HG03460 (cell line): ENCODE data around the gene NAA40.
A peak's percentile ranks its signal among the peaks of the same experiment; 100 is the strongest.

Experiments used
- ATAC-seq: cut with Tn5 transposase; IDR thresholded peaks from one replicate; pipeline ENCODE4 v1.9.1; 2021; ENCODE audit not compliant: unreplicated experiment

Gene NAA40

DNA sequence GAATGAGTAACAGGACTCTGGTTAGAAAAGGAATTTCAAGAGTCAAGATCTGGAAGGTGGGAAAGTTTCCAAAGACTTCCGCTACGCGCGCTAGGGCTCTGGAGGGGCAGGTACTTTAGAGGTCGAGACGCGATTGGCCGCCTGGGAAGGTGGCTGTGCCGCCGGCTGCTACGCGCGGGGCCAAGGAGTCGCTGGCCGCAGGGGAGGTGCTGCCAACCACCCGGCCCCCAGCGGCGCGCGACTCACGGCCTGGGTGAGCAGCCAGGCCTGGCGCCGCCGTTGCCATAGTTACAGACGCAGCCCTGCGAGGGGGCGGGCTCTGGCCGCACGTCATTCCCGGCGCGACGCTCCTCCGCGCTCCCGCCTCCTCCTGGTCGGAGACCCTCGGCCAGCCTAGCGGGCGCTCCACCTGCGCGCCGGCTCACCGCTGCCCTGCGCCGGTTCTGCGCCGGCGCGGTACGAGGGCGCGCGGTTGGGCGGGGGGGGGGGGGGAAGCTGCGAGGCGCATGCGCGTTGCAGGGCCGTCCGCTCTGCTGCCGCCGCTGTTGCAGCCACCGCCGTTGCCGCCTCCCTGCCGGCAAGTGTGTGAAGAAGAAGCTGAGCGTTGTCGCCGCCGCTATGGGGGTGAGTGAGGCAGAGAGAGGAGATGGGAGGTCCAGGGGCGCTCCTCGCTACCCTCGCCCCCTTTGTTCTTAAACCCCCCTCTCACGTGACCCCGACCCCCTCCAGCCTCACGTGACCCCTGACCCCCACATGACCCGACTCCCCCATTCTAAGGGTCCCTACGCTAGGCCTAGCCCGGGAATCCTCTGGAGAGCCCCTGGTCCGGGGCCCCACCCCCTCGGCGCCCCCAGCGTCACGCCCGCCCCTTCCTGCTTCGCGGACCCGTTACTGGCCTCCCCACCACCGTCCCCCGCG lies at the start of gene NAA40:
NAA40 (plus strand) TSS at position 524 of the 918 bp plus-strand sequence; CDS start at position 619, 95 bp downstream.
- peak; percentile 89 for ATAC-seq

DNA sequence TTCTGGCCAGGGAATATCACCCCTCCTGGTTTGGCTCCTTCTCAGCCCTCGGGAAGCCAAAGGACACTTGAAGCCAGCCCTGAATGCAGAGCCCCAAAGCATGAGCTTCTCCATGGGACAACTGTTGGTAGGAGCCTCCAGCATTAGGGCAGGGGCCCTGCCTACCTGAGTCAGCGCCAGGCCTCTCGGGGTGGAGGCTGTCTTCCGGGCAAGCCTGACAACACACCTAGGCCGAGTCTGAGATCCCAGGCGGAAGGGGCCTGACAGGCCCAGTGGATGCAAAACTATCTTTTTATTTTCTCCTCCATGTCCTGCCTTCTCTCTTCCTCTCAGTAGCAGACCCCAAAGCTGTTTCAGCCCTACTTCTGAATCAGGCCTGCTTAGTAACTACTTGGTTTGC lies 49.5 kb upstream of the NAA40 start:
- no peak for ATAC-seq

DNA sequence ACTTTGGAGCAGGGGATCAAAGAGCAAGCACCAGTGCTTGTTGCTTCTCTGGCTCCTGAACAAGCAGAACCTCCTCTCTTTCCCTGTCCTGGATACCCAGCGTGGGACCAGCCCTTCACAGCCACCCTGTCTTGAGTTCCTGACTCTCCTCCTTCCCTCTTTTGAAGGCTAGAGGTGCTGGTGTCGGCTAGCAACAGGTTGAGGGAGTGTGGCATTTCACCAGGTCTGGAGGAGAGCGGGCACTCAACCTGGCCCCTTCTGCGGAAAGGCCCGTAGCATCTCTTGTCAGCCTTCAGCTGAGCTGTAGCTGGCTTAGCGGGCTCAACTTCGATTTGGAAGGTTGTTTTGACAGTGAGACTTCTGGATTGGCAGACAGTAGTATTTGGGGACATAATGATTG lies 48.4 kb upstream of the NAA40 start:
- ATAC-seq, result no peak

DNA sequence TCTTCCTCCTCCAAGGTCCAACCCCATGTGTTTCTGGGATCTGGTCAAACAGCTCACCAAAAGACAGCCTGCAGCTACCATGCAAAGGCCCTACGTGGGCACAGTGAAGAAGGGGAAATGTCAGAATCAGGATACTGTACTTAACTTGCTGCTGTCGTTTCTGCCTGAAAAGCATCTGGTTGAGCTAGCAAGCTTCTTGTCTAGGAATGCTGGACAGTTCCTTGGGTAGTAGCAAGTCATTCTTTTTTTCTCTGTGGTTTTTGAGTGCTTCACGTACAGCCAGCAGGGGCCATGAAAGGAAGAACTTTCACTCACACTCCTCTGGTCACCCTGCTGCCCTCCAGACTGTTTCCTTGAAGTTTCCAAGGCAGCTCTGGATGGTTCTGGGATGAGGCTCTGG lies 46.6 kb upstream of the NAA40 start:
- no peak for ATAC-seq

GRCh38 chr11:63893355-63893754 lies 45.4 kb upstream of the NAA40 start:
- no peak for ATAC-seq

DNA sequence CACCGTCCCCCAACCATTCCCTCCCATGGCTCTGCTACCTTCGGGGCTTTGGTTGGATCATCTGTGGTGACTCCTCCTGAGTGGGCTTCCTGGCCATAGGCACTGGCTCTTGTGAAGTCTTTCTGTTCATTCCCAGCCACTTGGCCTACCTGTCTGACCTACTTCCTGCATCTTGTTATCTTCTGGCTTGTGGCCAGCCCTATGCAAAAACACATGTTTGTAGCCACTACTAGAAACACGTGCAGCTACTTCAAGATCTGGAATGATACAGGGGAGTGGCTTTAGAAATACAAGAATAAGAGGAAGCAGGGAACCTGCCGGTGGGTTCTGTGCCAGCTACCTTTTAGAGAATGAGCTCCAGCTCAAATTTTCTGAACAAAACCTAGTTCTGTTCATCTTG lies 42.7 kb upstream of the NAA40 start:
- ATAC-seq, result no peak

DNA sequence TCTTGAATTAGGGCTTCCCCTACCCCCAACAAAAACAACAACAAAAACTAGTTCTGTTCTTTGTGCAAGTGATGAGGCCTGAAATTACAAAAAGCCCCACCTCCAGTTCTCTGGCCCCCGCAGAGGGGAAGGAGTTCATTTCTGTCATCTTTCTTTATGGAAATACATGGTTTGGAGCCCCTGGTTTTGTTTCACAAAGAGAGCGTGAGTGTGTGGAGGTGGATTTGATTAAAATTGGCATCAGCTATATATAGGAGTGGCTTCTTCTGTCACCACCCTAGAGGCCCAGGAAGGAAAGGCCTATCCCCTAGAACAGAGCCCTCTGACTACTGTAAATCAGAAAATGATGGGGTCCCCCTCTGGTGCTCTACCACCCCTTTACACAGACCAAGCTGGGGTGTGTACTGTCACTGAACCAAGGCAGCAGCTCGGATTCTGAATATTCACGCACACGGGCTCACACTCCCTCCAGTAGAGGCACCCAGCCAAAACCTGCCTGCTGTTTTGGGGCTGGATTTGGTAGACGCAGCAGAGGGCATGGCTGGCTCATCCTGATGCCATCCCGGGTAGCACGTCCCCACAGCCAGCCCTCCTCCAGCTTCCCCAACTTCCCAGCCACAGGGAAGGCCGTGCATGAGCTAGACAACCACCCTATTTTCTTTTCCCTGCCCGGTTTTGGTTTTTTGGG lies 41.2 kb upstream of the NAA40 start:
- no peak for ATAC-seq

- ATAC-seq, result no peak
These were observed 37.1 kb upstream of the NAA40 start for GRCh38 chr11:63901660-63902059.

DNA sequence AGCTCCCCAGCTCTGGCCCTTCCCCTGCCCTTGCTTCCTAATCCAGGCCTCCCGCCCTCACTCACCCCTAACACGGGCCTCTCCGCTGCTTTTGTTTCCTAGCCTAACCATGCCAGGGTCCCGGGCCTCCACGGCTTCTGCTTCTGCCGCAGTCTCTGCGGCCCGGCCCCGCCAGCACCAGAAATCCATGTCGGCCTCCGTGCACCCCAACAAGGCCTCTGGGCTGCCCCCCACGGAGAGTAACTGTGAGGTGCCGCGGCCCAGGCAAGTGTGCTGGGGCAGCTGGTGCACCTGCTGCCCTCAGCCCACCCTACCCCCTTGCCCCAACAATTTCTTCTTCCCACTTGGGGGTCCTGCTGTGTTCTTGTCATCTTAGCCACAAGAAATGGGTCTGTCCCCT lies 34.9 kb upstream of the NAA40 start:
- ATAC-seq, result no peak

DNA sequence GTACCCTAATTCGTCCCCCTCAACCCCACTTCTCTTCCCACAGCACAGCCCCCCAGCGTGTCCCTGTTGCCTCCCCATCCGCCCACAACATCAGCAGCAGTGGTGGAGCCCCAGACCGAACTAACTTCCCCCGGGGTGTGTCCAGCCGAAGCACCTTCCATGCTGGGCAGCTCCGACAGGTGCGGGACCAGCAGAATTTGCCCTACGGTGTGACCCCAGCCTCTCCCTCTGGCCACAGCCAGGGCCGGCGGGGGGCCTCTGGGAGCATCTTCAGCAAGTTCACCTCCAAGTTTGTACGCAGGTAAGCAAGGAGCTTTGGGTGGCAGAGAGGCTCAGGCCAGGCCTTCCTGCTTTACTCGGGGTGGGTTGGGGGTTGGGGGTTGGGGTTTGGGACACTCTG lies 34.1 kb upstream of the NAA40 start:
- ATAC-seq, result no peak

DNA sequence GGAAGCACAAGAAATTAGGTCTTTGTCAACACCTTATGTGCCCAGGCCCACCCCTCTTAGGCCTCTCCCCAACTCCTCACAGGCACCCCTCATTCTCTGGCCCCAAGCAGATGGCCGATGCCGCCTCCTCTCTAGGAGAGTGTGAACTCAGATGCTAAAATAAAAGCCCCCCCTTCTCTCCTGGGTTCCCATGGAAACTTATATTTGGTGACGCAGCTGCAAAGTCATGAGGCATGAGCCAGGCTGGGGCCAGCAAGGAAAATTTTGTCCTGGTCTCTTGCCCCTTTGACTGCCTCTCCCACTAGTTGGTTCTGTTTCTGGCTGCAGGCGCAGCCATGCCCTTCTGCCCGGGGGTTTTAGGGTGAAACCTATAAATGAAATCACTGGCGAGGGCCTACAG lies 33.6 kb upstream of the NAA40 start:
- no peak for ATAC-seq

- ATAC-seq, result no peak
These were observed 32.7 kb upstream of the NAA40 start for GRCh38 chr11:63906087-63906486.

DNA sequence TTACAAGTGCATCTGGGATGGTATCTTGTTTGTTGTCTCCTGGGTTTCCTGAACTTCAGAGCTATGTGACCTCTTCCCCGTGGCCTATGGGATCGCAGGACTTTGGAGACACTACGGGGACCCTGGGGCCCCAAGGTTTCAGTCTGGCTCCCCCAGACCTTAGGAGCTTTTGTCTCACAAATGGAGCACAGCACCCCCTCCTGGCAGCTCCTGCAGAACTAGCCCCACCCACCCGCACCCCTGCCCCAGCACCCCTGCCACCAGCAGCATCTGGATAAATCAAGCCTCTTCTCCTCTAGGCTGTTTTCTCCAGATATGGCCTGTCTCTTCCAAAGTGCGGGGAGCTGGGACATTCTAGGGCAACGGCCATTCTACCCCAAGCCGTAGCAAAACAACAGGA lies 32.2 kb upstream of the NAA40 start:
- ATAC-seq, result no peak

DNA sequence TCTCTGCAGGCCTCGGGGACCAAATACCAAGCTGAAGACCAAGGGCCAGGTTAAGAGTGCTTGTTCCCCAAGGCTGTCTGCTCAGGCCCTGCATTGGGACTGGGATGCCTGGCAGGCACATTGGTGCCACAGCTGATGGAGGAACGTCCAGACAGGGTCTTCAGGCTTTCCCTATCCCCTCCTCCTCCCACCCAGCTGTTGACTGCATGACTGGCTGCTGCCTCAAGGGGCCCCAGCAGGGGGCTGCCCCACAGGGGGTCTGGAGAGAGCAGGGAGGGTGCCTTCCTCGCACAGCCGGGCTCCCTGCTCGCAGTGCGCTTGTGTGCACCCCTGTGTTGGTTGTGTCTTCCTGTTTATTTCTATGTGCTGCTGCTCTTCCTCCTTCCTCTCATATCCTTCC lies 31.7 kb upstream of the NAA40 start:
- no peak for ATAC-seq

DNA sequence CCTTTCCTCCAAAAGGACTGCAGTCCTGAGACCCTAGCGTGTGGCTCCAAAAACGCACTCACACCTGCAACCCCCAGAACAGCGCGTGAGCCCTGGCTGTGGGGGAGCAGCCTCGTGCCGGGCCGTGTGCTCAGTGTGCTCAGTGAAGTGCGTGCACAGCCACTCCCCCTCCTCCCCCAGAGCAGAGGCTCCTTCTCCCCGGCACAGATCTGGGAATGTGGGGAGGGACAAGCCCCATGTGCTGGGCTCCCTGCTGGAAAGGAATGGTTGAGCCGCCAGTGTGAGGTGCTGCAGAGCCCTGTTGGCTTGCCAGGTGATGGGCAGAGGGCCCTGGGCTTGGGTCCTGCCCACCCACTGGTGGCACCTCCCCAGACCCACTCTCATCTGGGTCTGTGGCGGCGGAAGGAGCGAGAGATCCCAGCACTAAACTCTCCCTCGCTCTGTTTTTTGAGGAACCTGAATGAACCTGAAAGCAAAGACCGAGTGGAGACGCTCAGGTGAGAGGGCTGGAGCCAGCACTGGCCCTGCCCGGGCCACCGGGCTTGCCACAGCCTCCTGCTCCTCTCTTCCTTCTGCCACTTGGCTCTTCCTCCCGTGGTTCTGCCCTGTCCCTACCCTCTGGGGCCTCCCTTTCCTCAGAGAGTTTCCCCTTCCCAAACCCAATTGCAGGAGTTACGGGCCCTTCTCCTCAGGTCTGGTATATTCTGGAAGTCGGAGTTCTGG lies 30.8 kb upstream of the NAA40 start:
- no peak for ATAC-seq

DNA sequence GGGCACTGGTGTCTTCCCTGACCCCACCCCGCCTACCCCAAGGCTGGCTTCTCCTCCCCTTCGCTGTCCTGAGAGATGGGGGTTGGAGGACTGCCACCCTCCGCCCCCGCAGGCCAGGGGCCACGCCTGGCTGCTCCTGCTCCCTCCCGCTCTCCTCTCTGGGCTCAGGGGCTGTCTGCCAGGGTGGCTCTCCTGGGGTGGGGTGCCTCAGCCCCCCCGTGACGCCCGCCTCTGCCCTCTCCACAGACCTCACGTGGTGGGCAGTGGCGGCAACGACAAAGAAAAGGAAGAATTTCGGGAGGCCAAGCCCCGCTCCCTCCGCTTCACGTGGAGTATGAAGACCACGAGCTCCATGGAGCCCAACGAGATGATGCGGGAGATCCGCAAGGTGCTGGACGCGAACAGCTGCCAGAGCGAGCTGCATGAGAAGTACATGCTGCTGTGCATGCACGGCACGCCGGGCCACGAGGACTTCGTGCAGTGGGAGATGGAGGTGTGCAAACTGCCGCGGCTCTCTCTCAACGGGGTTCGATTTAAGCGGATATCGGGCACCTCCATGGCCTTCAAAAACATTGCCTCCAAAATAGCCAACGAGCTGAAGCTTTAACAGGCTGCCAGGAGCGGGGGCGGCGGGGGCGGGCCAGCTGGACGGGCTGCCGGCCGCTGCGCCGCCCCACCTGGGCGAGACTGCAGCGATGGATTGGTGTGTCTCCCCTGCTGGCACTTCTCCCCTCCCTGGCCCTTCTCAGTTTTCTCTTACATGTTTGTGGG lies 30.0 kb upstream of the NAA40 start:
- no peak for ATAC-seq

- no peak for ATAC-seq
These were observed 29.0 kb upstream of the NAA40 start for GRCh38 chr11:63909591-63910506.

DNA sequence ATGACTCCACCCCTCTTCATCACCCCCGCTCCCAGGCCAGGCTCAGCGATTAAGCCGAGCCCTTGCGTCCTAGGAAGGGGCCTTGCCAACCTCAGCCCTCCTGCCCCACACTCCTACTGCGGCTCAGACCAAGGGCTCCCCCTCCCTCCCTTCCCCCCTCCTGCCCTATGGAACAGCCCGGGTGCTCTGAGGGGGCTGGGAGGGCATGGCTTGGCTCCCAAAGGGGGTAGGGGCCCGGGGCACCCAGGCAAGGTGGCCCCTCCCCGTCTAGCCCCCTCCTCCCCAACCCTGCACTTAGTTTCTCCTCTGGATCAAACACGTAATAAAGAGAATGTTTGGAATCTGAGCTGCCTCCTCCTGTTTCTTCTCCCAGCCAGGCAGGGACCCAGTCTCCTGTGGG lies 28.1 kb upstream of the NAA40 start:
- ATAC-seq, result no peak

GRCh38 chr11:63911440-63911839 lies 27.4 kb upstream of the NAA40 start:
- no peak for ATAC-seq

DNA sequence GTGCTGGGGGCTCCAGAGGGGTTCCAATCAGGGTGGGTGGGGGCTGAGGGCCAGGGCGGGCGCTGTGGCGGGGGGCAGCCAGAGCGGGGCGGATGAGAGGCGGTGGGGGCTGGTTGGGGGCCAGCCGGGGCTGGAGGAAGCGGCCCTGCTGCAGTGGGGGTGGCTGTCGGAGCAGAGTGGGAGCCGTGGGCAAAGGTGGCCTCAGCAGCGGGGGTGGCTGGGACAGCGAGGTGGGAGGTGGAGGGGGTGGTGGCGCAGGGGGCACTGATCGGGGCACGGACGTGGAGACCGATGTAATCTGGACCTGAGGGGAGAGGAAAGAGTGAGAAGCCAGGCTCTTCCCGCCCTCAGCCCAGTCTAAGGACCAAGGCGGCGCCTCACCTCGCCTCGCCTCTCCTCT lies 26.9 kb upstream of the NAA40 start:
- no peak for ATAC-seq
